Ascending aorta (tissue), 2 donors: ENCODE measurements around the gene FXYD2. TPM values are rescaled to one million over a fixed set of nuclear protein-coding genes. Genes with fewer than 3 reads are reported as not detected.

Source experiments
- DNase-seq, 2 donors: peaks; one replicate each; pipeline ENCODE4 v3.0.0-alpha.2; 2019; ENCODE audit warnings: low spot score in 2 of 2
- H3K27ac ChIP-seq, 2 donors: fragments of 200-600 bp; sonication (generic); one replicate each; pipeline ENCODE4 v1.5.1; 2016 to 2017; ENCODE audit warnings: mild to moderate bottlenecking in 1 of 2
- H3K27me3 ChIP-seq: fragments of 200-600 bp; sonication (generic); one replicate; pipeline ENCODE4 v1.5.1; 2017
- H3K36me3 ChIP-seq, 2 donors: fragments of 200-600 bp; sonication (generic); one replicate each; pipeline ENCODE4 v1.5.1; 2016
- H3K4me1 ChIP-seq, 2 donors: fragments of 200-600 bp; sonication (generic); one replicate each; pipeline ENCODE4 v1.5.1; 2016 to 2017; ENCODE audit warnings: mild to moderate bottlenecking in 1 of 2
- H3K4me3 ChIP-seq, 2 donors: fragments of 200-600 bp; sonication (generic); one replicate each; pipeline ENCODE4 v1.5.1; 2016 to 2017; ENCODE audit warnings: mild to moderate bottlenecking in 1 of 2
- H3K9me3 ChIP-seq, 2 donors: fragments of 200-600 bp; sonication (generic); one replicate each; pipeline ENCODE4 v1.5.1; 2016
- CTCF ChIP-seq, 3 experiments: fragments of 200-600 bp in 2 of 3; fragments of 450-650 bp in 1 of 3; sonication (generic) in 2 of 3; IDR thresholded peaks; one replicate each; pipeline ENCODE4 v1.5.1; 2016 to 2019; ENCODE audit warnings: antibody characterized with exemption in 3 of 3, mild to moderate bottlenecking in 1 of 3, moderate library complexity in 1 of 3
- intact Hi-C: fragments of 100-400 bp; cut with DNase I; formaldehyde crosslinking; loops from one replicate; pipeline ENCODE4 v1.15.1; 2023
- total RNA-seq: library from RNA; depleted of rRNA; stranded (reverse); fragments of >200 nt; gene quantifications from one replicate; pipeline ENCODE4 v1.1.0, GENCODE V29; 2016

Gene FXYD2
- not detected for total RNA-seq

- H3K27ac ChIP-seq, result peak within 1 kb of the TSS; percentile 21 to 65
- H3K4me1 ChIP-seq, result no peaks in the 10 kb centered on the region
- H3K9me3 ChIP-seq, result no peaks in the 10 kb centered on the region
- no peak within 1 kb of the TSS for H3K4me3 ChIP-seq
- intact Hi-C loops, result no loop called here
- no peaks in the 10 kb centered on the region for H3K27me3 ChIP-seq
- no peaks in the 10 kb centered on the region for H3K36me3 ChIP-seq
- peak in 1 of 2 donors; percentile 71 for DNase-seq
- no peak for TF ChIP-seq CTCF (IDR thresholded peaks at IDR 0.05)
Observed at GRCh38 chr11:117824571-117825537, at the start of gene FXYD2. TSS of gene FXYD2 (minus strand) at chr11:117824744. CDS start at chr11:117824678, 66 bp downstream.

GRCh38 chr11:117873828-117874125 is 49.2 kb upstream of the FXYD2 start:
- TF ChIP-seq CTCF (IDR thresholded peaks at IDR 0.05), result no peak
- Histone ChIP-seq H3K4me1 (no peaks in the 10 kb centered on the region), H3K27me3 (peaks cover 5% of the 10 kb centered on the region), H3K4me3 (no peak overlapping the region), H3K36me3 (no peaks in the 10 kb centered on the region), H3K27ac (no peak overlapping the region), H3K9me3 (no peaks in the 10 kb centered on the region)
- no peak for DNase-seq
- intact Hi-C loops, result no loop called here

GRCh38 chr11:117872975-117873827 is 48.7 kb upstream of the FXYD2 start:
- Histone ChIP-seq H3K27me3 (peaks cover 5% of the 10 kb centered on the region), H3K4me1 (no peaks in the 10 kb centered on the region), H3K4me3 (no peak overlapping the region), H3K9me3 (no peaks in the 10 kb centered on the region), H3K27ac (no peak overlapping the region), H3K36me3 (no peaks in the 10 kb centered on the region)
- intact Hi-C loops, result no loop called here
- no peak for DNase-seq
- TF ChIP-seq CTCF (IDR thresholded peaks at IDR 0.05), result no peak

- intact Hi-C loops, result no loop called here
- no peak for DNase-seq
- H3K36me3 ChIP-seq, result no peaks in the 10 kb centered on the region
- H3K4me1 ChIP-seq, result no peaks in the 10 kb centered on the region
- TF ChIP-seq CTCF (IDR thresholded peaks at IDR 0.05), result no peak
- H3K4me3 ChIP-seq, result no peak overlapping the region
- no peak overlapping the region for H3K27ac ChIP-seq
- peaks cover 5% of the 10 kb centered on the region for H3K27me3 ChIP-seq
- H3K9me3 ChIP-seq, result no peaks in the 10 kb centered on the region
Observed at GRCh38 chr11:117872420-117872961, 47.9 kb upstream of the FXYD2 start.

GRCh38 chr11:117871784-117872183 is 47.2 kb upstream of the FXYD2 start:
- Histone ChIP-seq H3K9me3 (no peaks in the 10 kb centered on the region), H3K4me1 (no peaks in the 10 kb centered on the region), H3K36me3 (no peaks in the 10 kb centered on the region), H3K27me3 (peaks cover 2% of the 10 kb centered on the region), H3K4me3 (no peak overlapping the region), H3K27ac (no peak overlapping the region)
- TF ChIP-seq CTCF (IDR thresholded peaks at IDR 0.05), result no peak
- intact Hi-C loops, result no loop called here
- DNase-seq, result no peak
